ENCODE results near the gene KRT8.

GRCh38 chr12:52925717-52926595 lies 21.1 kb upstream of the KRT8 start:
- TF ChIP-seq ZNF274 (IDR thresholded peaks at IDR 0.05; ENCODE audit: low read depth, low read length) = no peak
- no peak for TF ChIP-seq YY1 (IDR thresholded peaks at IDR 0.05; ENCODE audit: insufficient read depth, insufficient read length)
